A172 (cell line): ENCODE data around the gene ANKMY2. TPM values are rescaled to one million over a fixed set of nuclear protein-coding genes. Genes with fewer than 3 reads are reported as not detected.
"Not testable (repeated sequence)": the region's sequence is repeated elsewhere in the genome, so short reads cannot be mapped to it uniquely, and the experiment has no call there.

Experiments
- DNase-seq: peaks from one replicate; pipeline ENCODE4 v3.0.0-alpha.2; 2015; ENCODE audit warnings: low spot score
- total RNA-seq: library from RNA; depleted of rRNA; stranded (reverse); fragments of >200 nt; shearing (Covaris generic); gene quantifications from 2 replicates; pipeline ENCODE4 v1.2.3, GENCODE V29; 2014; rRNA removed

The ANKMY2 gene
- 36.3 and 39.4 TPM in 2 replicates for total RNA-seq

DNA sequence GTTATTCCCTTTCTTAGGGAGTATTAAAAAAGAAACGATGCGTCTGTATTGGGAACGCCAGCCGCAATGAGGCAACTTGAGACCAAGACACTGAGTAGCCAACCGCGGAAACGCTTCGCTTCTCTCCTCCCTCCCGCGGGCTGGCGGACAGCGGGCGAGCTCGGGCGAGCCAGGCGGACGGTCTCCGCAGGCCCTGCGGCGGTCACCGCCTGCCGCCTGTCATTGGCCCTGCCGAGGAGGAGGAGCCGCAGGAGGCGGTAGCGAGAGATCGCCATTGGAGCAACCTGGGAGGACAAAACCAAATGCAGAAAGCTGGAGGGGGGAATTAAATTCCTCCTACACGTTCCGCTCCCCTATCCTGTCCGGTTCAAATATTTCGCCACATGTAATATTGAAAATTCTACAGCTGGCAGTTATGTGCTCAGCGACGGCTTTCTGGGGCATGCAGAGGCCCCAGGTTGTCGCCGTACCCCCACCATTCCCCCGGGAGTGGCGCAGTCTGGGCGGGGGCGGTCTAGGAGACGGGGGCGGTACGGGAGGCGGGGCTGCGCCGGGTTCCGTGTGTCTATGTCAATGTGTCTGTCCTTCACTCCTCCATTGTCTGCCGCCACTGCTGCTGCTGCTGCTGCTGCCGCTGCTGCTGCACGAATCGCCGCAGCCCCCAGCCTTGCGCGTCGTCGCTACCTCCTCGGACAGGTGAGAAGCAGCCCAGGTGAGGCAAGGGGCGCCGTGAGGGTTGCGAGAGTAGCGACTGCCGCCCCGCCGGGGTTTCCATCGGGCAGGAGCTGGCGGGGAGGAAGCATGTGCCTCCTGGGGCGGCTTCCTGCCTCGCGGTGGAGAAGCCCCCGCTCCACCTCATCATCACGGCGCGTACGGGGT is at the start of gene ANKMY2, which contains the start of gene BZW2:
Gene ANKMY2, minus strand, starts transcription at position 162 of the 879 bp plus-strand sequence. CDS start 181 bp downstream, outside the sequence.
Gene BZW2, plus strand, starts transcription at position 589 of the 879 bp plus-strand sequence. CDS start 19,263 bp downstream, outside the sequence.
- DNase-seq, result peak; percentile 94

DNA sequence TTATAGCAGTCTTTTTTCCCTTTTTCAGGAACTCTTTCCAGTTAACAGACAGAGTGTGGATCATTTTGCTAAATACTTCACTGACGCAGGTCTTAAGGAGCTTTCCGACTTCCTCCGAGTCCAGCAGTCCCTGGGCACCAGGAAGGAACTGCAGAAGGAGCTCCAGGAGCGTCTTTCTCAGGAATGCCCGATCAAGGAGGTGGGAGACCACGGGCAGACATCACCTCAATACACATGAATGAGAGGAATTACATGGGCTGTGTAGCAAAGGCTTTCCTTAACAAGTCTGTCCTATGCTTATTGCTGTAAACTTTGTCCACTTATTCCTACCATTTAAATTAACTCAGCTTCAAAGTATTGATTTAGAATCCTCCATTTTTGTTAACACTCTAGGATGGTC is 49.3 kb upstream of the ANKMY2 start:
- DNase-seq, result no peak

DNA sequence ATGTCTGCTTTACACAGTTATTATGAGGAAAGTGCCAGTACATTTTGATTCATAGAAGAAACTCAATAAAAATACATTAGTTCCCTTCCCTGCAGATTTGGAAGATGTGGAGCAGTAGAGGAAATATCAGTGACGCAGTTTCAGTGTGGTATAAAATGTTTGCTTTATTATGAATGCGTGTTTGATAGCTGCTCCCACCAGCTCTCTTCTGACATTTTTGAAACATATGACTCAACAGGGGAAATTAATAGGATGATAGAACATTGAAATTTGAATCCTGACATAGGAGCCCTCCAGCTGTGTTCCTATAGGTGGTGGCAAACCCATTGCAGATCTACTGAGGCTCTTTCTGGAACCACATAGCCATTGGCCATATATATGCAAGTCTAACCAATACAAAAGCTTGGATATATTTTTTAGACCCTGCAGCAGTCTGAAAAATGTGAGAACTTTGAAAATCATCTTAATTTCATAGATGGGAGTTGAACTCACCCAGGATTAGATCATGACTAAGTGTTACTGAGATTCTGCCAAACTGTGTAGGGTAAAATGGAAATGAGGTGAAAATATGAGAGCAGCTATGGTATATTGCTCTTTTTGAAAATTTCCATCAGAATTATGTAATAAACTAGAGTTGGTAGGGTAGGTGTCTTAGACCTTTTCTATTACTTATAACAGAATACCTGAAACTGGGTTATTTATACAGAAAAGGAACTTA is 48.2 kb upstream of the ANKMY2 start:
- DNase-seq, result no peak

DNA sequence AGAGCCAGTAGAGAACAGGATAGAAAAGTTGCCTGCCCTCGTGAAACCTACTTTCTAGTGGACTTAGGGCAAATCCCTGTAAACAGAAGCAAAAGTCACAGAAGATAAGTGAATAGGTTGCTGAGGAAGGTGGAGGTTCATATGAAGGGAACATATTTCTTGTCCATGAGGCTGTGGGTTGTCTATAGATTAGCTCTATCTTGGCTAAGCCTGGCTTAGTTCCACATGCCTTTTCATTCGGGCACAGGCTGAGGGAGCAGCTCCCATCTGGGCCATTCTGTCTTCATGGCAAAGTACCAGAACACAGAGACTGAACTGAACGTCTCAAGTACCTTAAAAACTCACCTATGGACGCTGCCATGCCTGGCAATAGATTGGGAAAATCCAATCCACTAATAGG is 45.7 kb upstream of the ANKMY2 start:
- no peak for DNase-seq

DNA sequence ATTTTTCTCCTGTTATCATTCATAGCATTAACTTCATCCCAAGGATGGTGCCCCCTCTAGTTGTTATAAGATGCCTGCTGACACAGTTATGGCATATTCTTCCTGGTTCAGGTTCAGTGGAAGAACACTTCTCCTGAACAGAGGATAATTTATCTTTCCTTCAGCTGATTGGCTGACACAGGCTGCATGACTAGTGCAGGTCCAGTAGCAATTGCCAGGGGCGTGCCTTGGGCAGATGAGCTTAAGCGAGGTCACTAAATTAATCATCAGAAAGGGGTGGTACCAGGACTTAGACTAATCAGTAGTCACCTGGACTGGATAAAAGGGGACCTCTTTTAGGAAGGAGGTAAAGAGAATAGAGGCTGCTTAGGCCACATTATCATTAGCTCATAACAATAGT is 42.7 kb upstream of the ANKMY2 start:
- peak; percentile 47 for DNase-seq

DNA sequence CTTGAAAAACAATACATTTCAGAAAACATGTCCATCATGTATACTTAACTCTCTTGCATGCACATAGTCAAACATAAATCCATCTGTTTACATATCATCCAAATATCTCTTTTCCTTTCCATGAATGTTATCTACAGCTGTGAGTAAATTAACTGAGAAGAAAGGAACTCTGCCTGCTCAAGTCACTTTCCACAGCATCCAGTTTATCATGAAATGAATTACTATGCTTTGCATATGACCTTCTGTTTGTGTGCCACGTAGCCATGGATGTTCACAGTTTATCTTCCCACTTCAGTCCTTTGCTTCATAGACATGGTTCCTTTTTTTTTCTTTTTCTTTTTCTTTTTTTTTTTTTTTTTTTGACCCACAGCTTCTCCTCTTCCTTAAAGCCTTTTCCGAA is 40.0 kb upstream of the ANKMY2 start:
- no peak for DNase-seq

DNA sequence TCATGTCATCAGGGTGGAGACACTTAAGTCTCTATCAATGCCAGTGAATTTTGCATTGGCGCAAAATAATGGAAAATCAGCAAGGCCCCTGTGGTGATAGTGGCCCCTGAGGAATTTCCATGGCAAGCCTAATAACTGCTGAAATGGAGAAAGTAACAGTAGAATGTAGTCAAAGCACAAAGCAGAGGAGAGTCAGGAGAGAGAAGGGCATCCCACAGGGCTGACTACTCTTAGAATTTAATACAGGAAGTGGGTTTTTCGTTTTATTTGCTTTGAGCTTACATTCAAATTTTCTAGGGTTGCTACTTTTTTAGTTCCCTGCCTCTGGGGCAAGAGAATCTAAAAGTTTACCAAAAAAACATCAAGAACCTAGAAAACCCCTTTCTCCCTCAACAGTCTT is 39.4 kb upstream of the ANKMY2 start:
- no peak for DNase-seq

DNA sequence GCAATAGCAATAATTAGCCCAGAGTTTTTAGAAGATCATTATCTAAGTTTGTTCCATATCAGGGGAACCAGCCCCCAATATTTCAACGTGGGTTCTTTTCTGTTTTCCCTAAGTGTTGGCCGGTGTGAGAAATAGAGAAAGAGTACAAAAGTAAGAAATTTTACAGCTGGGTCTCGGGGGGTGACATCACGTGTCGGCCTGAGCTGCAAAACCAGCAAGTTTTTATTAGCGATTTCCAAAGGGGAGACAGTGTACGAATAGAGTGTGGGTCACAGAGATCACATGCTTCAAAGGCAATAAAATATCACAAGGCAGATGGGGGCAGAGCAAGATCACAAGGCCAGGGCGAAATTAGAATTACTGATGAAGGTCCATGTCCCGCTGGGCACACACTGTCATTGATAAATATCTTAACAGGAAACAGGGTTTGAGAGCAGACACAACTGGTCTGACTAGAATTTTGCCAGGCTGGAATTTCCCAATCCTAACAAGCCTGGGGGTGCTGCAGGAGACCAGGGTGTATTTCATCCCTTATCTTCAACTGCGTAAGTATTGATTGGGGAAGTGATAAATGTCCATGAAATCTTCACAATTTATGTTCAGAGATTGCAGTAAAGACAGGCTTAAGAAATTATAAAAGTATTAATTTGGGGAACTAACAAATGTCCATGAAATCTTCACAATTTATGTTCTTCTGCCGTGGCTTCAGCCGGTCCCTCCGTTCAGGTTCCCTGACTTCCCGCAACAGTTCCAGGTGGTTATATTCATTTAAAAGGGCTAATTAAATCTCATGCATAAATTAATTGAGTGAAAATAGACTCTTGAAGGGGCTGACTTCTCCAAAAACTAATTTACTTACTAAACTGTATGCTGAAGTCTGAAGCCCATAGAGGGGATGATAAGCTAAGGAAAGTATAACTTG is 33.4 kb upstream of the ANKMY2 start:
- not testable (repeated sequence) for DNase-seq

DNA sequence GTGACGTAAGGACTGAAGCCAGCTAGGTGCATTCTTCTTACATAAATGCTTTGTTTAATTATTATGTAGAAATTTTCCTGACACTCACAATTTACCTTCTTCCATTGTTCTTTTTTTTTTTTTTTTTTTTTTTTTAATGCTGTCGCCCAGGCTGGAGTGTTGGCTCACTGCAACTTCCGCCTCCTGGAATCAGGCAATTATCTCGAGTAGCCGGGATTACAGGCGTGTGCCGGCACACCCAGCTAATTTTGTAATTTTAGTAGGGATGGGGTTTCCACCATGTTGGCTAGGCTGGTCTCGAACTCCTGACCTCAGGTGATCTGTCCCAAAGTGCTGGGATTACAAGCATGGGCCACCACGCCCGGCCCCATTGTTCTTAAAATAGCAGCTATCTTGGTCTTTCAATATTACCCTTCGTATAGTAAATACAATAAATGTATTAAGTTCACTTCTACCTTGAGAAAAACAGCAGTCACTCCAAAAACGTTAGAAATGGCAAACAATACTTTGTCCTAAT is 32.5 kb upstream of the ANKMY2 start:
- no peak for DNase-seq

DNA sequence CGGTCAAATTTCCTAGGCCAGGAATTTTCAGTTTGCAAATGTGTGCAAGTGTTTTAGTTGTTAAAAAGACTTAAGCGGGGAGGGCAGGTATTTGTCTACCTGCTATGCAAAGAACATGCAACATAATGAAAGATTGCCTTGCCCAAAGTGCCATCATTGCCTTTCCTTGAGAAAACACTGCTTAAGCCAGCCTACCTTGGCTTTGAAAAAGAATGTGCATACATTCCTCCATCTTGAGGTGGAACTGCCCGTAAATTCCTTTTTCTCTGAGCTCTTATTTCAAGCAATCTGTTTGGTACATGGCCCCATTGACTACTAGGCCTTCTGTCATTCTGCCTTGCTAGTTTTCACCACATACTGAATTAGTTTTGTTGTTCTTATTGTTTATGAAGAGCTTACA is 29.7 kb upstream of the ANKMY2 start:
- no peak for DNase-seq

DNA sequence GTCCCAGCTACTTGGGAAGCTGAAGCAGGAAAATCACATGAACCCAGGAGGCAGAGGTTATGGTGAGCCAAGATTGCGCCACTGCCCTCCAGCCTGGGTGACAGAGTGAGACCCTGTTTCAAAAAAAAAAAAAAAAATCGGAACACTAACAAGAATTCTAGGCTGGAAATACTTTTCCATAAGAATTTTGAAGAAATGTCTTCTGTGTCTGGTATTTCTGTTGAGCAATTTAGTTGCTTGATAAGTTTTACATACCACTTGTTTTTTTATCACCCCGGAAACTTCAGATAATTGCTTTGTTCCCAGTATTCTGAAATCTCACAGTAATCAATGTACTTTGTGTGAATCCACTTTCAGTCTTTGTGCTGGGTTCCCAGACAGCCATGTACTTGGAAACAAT is 26.3 kb upstream of the ANKMY2 start:
- no peak for DNase-seq

DNA sequence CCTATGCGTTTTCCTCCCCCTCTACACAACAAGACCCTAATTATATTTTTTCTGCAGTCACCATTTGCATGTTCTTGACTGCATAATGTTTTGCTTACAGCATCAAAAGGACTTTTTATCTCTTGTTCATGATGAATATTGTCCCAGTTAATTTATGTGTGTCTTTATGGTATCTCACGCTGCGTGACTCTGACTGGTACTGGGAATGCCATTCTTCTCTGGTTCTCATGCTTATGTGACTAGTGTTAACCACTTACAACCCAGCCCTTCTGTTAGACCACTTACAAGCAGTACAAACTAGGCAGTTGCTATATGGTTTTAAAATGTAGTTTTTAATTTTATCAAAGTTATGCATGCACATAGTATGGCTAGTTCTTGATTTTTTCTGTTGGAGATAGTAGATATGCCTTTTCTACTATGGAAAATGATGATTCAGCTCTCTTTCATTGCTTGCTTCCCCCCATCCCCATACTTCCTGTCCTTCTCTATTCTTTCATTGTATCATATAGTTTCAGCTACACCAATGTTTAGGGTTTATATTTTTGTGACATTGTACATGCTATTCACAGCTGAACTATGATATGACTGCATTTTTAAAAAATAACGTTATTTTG is 25.3 kb upstream of the ANKMY2 start:
- DNase-seq, result no peak

DNA sequence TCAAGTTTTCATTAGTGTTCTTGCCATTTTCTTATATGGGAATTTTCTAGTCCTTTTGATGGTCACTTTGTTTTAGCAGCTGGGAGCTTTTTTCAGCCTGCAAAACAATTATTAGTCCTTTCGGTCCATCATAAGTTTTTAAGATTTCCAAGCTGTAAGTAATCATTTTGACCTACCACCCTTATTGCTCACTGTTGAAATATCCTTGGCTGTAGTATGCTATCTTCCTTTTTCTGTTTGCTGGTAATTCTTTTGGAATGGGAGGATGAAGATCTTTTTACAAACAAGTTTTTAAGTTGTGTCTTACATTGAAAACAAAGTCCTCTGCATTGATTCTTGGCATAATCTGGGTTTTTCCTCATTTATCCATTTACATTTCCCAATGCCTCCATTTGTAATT is 24.5 kb upstream of the ANKMY2 start:
- DNase-seq, result no peak

DNA sequence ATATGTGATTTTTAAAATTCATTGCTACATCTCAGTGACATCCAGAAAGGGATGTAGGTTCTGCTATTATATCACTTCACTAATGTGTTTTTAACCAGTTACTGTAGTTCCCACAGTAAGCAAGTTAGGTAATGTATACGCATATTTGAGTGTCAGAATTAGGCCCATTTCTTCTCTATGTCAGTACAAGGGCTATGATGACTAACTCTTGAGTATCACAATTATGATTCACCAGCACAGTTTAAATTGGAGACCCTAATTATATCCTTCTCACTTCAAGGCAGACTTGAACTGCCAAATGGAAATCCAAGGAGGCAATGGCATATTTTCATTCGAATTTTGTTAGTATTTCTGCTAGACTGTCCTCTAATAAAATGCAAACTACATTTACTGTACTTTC is 24.0 kb upstream of the ANKMY2 start:
- DNase-seq, result peak; percentile 28

DNA sequence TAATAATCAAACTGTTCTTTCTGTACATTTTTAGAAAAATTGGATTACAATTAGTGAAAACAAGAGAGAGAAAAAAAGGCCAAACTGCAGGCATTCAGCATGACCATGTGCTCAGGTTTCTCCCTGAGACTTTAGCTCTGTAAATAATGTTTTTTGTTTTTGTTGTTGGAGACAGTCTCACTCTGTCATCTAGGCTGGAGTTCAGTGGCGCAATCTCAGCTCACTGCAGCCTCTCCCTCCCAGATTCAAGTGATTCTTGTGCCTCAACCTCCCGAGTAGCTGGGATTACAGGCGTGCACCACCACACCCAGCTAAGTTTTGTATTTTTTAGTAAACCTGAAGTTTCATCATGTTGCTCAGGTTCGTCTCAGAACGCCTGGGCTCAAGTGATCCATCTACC is 23.4 kb upstream of the ANKMY2 start:
- no peak for DNase-seq

DNA sequence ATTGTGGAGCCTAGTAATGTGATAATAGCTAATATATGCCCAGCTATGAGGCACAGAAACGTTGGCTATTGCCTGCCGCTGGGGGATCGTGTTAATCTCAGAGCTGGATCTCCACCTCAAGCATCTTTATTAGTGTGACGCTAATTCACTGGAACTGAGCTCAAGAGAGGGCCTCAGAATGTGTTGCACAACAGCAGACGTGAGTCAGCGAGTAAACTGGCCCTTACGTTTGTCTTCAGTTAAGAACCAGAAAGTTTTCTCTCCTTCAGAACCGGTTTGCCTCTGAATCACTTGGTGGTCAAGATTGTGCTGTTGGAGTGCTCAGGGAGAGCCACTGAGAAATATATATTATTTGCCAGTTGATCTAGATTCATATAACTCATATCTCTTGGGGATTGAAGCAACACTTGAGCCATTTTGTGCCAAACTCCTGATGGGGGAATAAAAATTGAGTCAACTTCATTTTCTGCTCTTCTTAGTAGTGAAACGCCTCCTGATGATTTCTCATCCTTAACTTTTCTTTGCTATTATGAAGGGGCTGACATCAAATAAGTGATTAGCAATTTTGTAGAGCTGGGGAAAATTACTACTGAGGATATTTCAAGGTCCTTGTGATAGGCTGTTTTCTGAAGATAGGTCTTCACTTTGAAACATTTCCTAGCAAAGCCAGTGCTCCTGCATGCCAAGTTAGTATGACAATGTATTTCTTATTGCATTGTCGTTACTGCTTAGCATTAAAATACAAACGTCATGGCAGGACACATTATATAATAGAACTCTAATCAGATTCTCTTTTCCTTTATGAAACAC is 22.7 kb upstream of the ANKMY2 start:
- peak; percentile 97 for DNase-seq

DNA sequence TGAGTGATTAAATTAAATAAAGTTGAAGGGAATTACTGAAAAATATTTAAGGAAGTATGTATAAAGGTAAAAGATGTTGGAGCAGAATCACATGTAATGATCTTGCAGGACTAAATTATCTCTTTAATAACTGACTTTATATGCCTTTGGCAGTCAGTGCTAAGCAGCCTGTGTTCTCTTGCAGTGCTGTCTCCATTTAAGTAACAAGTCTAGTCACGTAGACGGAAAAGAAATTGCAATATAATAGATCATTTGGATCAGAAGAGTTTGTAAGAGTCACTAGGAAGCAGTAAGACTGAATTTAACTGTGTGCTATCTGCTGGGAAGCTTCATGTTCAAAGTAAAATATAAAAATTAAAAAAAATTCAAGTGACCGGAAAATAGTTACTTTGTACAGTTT is 21.8 kb upstream of the ANKMY2 start:
- DNase-seq, result no peak

DNA sequence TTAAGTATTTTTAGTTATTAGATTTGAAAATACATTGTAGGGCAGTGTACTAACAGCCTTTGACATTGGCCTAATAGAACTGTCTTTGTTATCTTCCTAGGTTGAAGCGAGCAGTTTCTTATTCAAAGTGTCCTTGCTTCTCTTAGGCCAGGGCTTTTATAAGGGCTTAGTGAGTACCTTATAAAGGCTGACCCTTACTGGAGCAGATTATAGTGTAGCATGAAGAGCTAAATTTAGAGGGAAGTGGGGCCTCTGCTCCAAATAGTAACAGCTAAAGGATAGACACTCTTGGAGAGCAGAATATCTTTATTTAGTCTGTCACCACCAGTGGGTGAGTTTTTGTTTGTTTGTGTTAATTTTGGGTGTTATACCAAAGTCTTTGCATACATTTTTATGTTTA is 16.4 kb upstream of the ANKMY2 start:
- DNase-seq, result no peak

DNA sequence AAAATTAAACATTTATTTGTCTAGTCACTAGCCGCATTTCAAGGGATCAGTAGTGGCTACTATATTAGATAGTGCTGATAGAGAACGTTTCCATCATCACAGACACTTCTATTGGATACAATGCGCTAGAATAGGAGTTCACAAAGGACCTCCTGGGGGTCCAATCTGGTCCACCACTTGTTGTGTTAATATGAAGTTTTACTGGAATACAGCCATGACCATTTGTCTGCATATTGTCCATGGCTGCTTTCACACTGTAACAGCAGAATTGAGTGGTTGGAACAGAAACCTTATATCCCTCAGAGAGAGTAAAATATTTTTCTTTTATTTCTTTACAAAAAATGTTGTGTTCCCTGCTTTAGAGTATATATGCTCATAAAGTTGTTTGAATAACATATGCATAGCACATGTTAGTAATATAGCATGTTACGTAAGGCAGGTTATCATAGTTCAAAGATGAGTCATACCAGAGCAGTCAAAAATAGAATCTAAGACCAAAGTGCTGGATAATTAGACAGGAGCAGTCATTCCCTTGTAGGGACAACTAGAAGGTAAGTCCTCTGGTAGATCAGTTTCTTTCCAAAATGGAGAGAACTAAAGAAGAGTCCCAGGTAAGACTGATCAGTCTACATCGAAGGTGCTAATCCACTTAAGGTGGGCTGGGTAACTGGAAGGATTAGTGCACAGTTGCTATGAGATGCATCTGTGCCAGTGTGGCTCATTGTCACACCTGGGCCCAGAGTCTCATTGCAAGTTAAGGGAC is 15.3 kb upstream of the ANKMY2 start:
- peak; percentile 87 for DNase-seq
